MM.1S (cell line): ENCODE results near the gene MAP3K20.

Source experiments
- CTCF ChIP-seq: fragments of 300-600 bp; sonication (generic); IDR thresholded peaks from 2 replicates; pipeline ENCODE4 v1.5.1; 2016; ENCODE audit warnings: antibody characterized with exemption, low read length, mixed read lengths
- EZH2 ChIP-seq: fragments of 300-600 bp; sonication (generic); optimal IDR thresholded peaks from 2 replicates; pipeline ENCODE3; 2017; ENCODE audit warnings: low read depth, mild to moderate bottlenecking, antibody characterized with exemption, low read length, mixed read lengths
- EZH2phosphoT487 ChIP-seq: fragments of 300-600 bp; sonication (generic); IDR thresholded peaks from 2 replicates; pipeline ENCODE4 v1.6.1; 2018; ENCODE audit warnings: antibody characterized with exemption, low read length

GRCh38 chr2:173109253-173110188, 33.9 kb downstream of the MAP3K20 start:
- TF ChIP-seq CTCF (no peak), EZH2phosphoT487 (no peak), EZH2 (no peak)
